Astrocyte (in vitro differentiated cells and primary cell): ENCODE data around the gene PCED1B. TPM values are rescaled to one million over a fixed set of nuclear protein-coding genes. Genes with fewer than 3 reads are reported as not detected.

Experiments
- DNase-seq: peaks from one replicate; pipeline ENCODE4 v3.0.0-alpha.2; 2010; ENCODE audit warnings: low read depth
- FAIRE-seq: peaks from 2 replicates; lab custom pipeline; 2011; peaks lifted over from hg19 to GRCh38; lab: Jason Lieb, UNC
- H2AFZ ChIP-seq: 2 replicates; pipeline ENCODE4 v1.6.0; 2012; ENCODE audit warnings: low read depth, low read length, inconsistent platforms
- H3K27ac ChIP-seq: 2 replicates; pipeline ENCODE4 v1.5.1; 2011; ENCODE audit warnings: low read depth, low read length, inconsistent platforms
- H3K27me3 ChIP-seq: 2 replicates; pipeline ENCODE4 v1.6.0; 2011; ENCODE audit warnings: low read length, inconsistent platforms; ENCODE audit not compliant: insufficient read depth
- H3K36me3 ChIP-seq: 2 replicates; pipeline ENCODE4 v1.5.1; 2011; ENCODE audit warnings: low read length, inconsistent platforms; ENCODE audit not compliant: insufficient read depth
- H3K4me1 ChIP-seq: 2 replicates; pipeline ENCODE4 v1.5.1; 2011; ENCODE audit warnings: low read length, inconsistent platforms; ENCODE audit not compliant: insufficient read depth
- H3K4me2 ChIP-seq: 2 replicates; pipeline ENCODE4 v1.6.0; 2012; ENCODE audit warnings: low read length, inconsistent platforms
- H3K4me3 ChIP-seq: 2 replicates; pipeline ENCODE4 v1.5.1; 2011; ENCODE audit warnings: low read depth, mild to moderate bottlenecking, low read length, inconsistent platforms; ENCODE audit not compliant: insufficient read depth
- H3K79me2 ChIP-seq: 2 replicates; pipeline ENCODE4 v1.6.0; 2012; ENCODE audit warnings: mild to moderate bottlenecking, low read length, inconsistent platforms; ENCODE audit not compliant: insufficient read depth
- H3K9ac ChIP-seq: 2 replicates; pipeline ENCODE4 v1.6.0; 2012; ENCODE audit warnings: mild to moderate bottlenecking, low read length, inconsistent platforms
- H3K9me3 ChIP-seq: 2 replicates; pipeline ENCODE4 v1.5.1; 2012; ENCODE audit warnings: low read depth, mild to moderate bottlenecking, low read length, inconsistent platforms; ENCODE audit not compliant: insufficient read depth
- H4K20me1 ChIP-seq: 2 replicates; pipeline ENCODE4 v1.6.0; 2012; ENCODE audit warnings: low read length, inconsistent platforms; ENCODE audit not compliant: insufficient read depth
- H3K27ac Mint-ChIP-seq: one replicate; pipeline ENCODE4 v1.8.0; 2021; ENCODE audit warnings: mild to moderate bottlenecking, mixed read lengths; ENCODE audit not compliant: unreplicated experiment
- H3K27me3 Mint-ChIP-seq: one replicate; pipeline ENCODE4 v1.8.0; 2021; ENCODE audit warnings: low read depth, mixed read lengths; ENCODE audit not compliant: unreplicated experiment
- H3K36me3 Mint-ChIP-seq: one replicate; pipeline ENCODE4 v1.8.0; 2021; ENCODE audit warnings: low read depth, mixed read lengths; ENCODE audit not compliant: unreplicated experiment
- H3K4me1 Mint-ChIP-seq: one replicate; pipeline ENCODE4 v1.8.0; 2021; ENCODE audit warnings: low read depth, mixed read lengths; ENCODE audit not compliant: unreplicated experiment
- H3K4me3 Mint-ChIP-seq: one replicate; pipeline ENCODE4 v1.8.0; 2021; ENCODE audit warnings: mild to moderate bottlenecking, moderate library complexity, mixed read lengths; ENCODE audit not compliant: unreplicated experiment
- H3K9me3 Mint-ChIP-seq: one replicate; pipeline ENCODE4 v1.8.0; 2021; ENCODE audit warnings: mild to moderate bottlenecking, mixed read lengths; ENCODE audit not compliant: unreplicated experiment
- CTCF ChIP-seq: IDR thresholded peaks from 2 replicates; pipeline ENCODE4 v1.5.1; 2011; ENCODE audit warnings: low read depth, mild to moderate bottlenecking, inconsistent platforms, low read length, moderate library complexity; ENCODE audit not compliant: insufficient read depth
- EZH2 ChIP-seq: IDR thresholded peaks from 2 replicates; pipeline ENCODE4 v1.6.1; 2012; ENCODE audit warnings: mild to moderate bottlenecking, low read length, inconsistent platforms; ENCODE audit not compliant: insufficient read depth
- total RNA-seq: library from RNA; stranded (reverse); gene quantifications from 2 replicates; pipeline ENCODE4 v1.2.1, GENCODE V29; 2021

PCED1B gene
- total RNA-seq, 1 donor from 2014 or later, result 1.8 TPM

- H3K27ac ChIP-seq, result no peak overlapping the region
- H3K36me3 Mint-ChIP-seq, result no peaks in the 10 kb centered on the region
- H3K9me3 ChIP-seq, result no peaks in the 10 kb centered on the region
- no peaks in the 10 kb centered on the region for H3K79me2 ChIP-seq
- H3K4me1 ChIP-seq, result no peaks in the 10 kb centered on the region
- peaks cover 4% of the 10 kb centered on the region for H3K4me1 Mint-ChIP-seq
- H3K4me2 ChIP-seq, result no peak overlapping the region
- H3K27ac Mint-ChIP-seq, result no peak overlapping the region
- no peaks in the 10 kb centered on the region for H4K20me1 ChIP-seq
- H2AFZ ChIP-seq, result no peak overlapping the region
- DNase-seq, result no peak
- no peak for TF ChIP-seq CTCF
- no peak for TF ChIP-seq EZH2
- H3K27me3 ChIP-seq, result no peaks in the 10 kb centered on the region
- H3K36me3 ChIP-seq, result no peaks in the 10 kb centered on the region
- no peak overlapping the region for H3K9ac ChIP-seq
- H3K9me3 Mint-ChIP-seq, result peaks cover under 1% of the 10 kb centered on the region
- no peak overlapping the region for H3K4me3 Mint-ChIP-seq
- no peak overlapping the region for H3K4me3 ChIP-seq
- H3K27me3 Mint-ChIP-seq, result no peaks in the 10 kb centered on the region
- no peak for FAIRE-seq
Measured at GRCh38 chr12:47244835-47245234, 165.4 kb downstream of the PCED1B start.

- peaks cover 7% of the 10 kb centered on the region for H3K4me1 Mint-ChIP-seq
- no peak overlapping the region for H3K9ac ChIP-seq
- H3K4me1 ChIP-seq, result no peaks in the 10 kb centered on the region
- no peak overlapping the region for H2AFZ ChIP-seq
- no peak for TF ChIP-seq EZH2
- TF ChIP-seq CTCF, result no peak
- no peaks in the 10 kb centered on the region for H3K27me3 Mint-ChIP-seq
- no peak for DNase-seq
- no peak overlapping the region for H3K27ac Mint-ChIP-seq
- peaks cover 3% of the 10 kb centered on the region for H3K9me3 Mint-ChIP-seq
- no peaks in the 10 kb centered on the region for H3K79me2 ChIP-seq
- H3K4me3 Mint-ChIP-seq, result no peak overlapping the region
- no peaks in the 10 kb centered on the region for H3K36me3 Mint-ChIP-seq
- no peaks in the 10 kb centered on the region for H4K20me1 ChIP-seq
- no peaks in the 10 kb centered on the region for H3K9me3 ChIP-seq
- no peak overlapping the region for H3K4me3 ChIP-seq
- no peak overlapping the region for H3K27ac ChIP-seq
- H3K27me3 ChIP-seq, result no peaks in the 10 kb centered on the region
- H3K4me2 ChIP-seq, result no peak overlapping the region
- H3K36me3 ChIP-seq, result no peaks in the 10 kb centered on the region
- no peak for FAIRE-seq
Measured at GRCh38 chr12:47245623-47246022, 166.2 kb downstream of the PCED1B start.

GRCh38 chr12:47247418-47247817 lies 168.0 kb downstream of the PCED1B start:
- Histone ChIP-seq H2AFZ (no peak overlapping the region), H3K9ac (no peak overlapping the region), H3K4me1 (no peaks in the 10 kb centered on the region), H3K36me3 (no peaks in the 10 kb centered on the region), H3K9me3 (no peaks in the 10 kb centered on the region), H3K79me2 (no peaks in the 10 kb centered on the region), H3K4me3 (no peak overlapping the region), H3K27me3 (no peaks in the 10 kb centered on the region), H4K20me1 (no peaks in the 10 kb centered on the region), H3K27ac (no peak overlapping the region), H3K4me2 (no peak overlapping the region)
- Mint-ChIP-seq H3K4me3 (no peak overlapping the region), H3K4me1 (peaks cover 7% of the 10 kb centered on the region), H3K27ac (no peak overlapping the region), H3K9me3 (peaks cover 3% of the 10 kb centered on the region), H3K27me3 (no peaks in the 10 kb centered on the region), H3K36me3 (no peaks in the 10 kb centered on the region)
- FAIRE-seq (no peak), DNase-seq (no peak)
- TF ChIP-seq EZH2 (no peak), CTCF (no peak)
